Dermis blood vessel endothelial cell (primary cell): ENCODE results near the gene BEGAIN. TPM values are rescaled to one million over a fixed set of nuclear protein-coding genes. Genes with fewer than 3 reads are reported as not detected.
A peak's percentile ranks its signal among the peaks of the same experiment; 100 is the strongest.

Experiments
- DNase-seq: peaks from one replicate; pipeline ENCODE4 v3.0.0; 2010
- total RNA-seq: library from RNA; depleted of rRNA; stranded (reverse); fragments of >200 nt; gene quantifications from 2 replicates; pipeline ENCODE4 v1.2.3, GENCODE V29; 2014

BEGAIN gene
- total RNA-seq, 1 donor from 2014 or later = 0.17 TPM

DNA sequence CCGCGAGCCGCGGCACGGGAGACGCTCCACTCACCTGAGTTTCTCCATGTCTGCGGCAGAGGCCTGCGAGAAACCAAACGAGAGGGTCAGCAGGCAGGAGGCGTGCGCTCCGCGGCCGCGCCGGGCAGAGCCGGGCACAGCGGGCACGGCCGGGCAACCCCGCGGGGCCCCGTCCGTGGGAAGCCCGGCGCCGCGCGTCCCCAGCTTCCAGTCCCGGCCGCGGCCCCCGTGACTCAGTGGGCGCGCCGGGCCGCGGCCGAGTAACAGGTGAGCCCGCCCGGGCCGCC is 19.4 kb downstream of the BEGAIN start:
- no peak for DNase-seq

DNA sequence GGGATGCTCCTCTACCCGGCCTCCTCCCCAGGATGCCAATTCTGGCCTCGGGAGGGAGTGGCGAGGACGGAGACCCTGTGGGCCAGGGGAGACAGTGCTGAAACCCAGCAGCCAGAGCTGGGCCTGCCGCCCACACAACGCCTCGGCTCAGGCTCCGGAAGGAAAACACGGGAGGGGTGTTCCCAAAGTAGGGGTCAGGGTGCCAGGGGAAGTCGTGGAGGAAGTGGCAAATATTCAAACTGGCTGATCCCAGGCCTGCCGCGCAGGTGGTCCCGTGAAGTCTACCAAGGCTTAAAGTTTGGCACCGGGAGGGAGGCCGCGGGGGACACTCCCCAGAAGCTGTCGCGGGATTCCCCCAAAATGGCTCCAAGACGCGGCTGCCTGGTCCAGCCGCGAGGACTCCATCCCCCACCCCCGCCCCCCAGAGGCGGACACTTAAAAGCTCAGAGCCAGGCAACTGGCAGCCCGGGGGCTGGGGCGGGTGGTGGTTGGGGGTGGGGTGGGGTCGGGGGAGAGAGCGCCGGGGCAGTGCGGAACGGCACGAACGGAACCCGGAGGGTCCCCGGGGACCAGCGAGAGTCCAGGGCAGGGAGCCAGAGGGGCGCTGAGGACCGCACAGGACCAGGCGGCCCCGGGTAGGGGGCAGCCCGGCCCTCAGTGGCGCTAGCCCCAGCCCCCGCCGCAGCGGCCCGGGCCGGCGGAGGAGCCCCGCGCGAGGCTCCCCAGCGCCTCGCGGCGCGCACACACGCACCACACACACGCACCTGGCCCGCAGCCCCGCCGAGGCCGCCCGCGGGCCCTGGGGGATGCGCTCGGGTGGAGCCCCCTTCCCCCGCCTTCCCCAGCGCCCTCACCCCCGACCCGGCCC is 20.0 kb downstream of the BEGAIN start:
- DNase-seq = no peak

DNA sequence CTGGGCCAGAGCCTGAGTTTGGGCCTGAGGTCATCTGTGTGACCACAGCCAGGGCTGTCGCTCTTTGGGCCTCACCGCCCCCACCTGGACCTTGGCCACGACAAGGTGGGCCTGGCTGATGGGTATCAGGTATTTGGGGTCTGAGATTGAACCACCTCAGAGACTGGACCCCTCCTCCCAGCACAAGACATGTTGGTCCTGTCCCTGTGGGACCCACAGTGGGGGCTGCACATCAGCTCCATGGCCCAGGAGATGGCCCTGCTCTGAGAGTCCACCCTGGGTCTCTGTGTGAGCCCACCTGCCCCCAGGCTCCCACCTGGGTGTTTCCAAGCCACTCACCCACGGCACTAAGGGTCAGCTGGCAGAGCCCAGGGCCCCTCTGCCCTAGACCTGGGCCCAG is 20.6 kb downstream of the BEGAIN start:
- DNase-seq = no peak

DNA sequence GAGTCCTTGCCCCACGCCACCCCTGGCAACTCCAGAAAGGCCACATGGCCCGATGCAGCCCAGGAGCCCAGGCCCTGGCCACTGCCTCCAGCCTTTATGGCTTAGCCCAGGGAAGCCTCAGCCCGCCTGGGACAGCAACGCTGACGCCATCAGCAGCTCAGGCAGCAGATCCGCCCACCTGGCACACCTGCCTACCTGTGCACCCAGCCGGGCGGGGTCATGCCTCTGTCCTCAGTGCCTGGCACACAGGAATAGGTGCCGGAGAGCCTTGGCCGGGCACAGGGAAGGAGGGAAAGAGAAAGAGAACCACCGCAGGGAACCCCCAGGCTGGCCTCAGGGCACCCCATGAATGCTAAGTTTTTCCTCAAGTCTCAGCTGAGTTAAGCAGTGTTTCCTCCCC is 21.1 kb downstream of the BEGAIN start:
- DNase-seq = no peak

DNA sequence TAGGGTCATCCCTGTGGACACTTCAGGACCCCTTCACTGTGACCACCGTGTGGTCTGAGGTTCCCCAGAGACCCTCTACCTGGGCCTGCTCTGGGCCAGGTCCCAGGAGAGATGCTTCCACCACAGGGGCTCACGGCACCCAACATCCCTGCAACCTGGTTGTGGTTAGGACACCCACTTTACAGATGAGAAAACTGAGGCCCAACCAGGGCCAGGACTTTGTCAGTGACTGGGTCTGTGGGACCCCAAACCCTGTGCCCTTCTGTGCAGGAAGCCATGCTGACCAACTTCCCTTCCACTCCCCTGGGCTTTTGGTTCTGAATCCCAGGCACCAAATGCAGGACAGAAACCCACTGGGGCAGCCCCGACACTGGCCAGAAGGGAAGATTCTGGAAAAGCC is 21.6 kb downstream of the BEGAIN start:
- DNase-seq = no peak

DNA sequence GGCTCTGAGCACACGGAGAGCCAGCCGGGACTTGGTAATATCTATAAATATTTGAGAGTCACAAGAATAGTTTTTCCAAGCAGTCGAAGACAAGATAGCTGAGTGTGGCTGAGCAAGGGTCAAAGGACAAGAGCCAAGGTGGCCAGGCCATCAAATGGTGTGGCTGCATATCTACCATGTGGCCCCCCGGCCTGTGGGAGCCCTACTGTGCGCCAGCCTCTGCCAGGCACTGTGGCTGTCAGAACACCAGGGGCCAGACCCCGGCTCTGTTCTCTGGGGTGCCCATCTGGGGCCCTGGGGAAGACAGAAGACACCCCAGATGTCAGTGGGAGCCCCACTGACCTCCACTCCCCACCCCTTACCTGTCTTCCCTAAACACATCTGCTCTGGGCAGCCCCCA is 22.7 kb downstream of the BEGAIN start:
- no peak for DNase-seq

DNA sequence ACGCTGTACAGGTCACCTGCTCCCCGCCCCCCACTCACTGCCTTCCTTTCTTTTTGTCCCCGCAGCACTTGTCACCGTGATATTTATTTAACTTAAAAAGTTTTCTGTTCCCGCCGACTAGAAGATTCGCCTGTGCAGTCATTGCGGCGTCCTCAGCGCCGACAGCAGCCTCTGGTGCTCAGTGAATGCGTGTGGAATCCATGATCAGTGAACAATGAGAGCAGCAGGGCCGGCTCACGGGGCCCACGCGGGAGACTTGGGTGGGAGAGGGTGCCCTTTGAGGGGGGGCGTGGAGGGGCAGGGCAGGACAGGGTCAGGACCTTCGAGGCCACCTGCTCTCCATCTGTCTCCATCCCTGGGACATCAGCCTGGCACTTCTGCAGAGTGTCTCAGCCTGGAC is 24.5 kb downstream of the BEGAIN start:
- no peak for DNase-seq

DNA sequence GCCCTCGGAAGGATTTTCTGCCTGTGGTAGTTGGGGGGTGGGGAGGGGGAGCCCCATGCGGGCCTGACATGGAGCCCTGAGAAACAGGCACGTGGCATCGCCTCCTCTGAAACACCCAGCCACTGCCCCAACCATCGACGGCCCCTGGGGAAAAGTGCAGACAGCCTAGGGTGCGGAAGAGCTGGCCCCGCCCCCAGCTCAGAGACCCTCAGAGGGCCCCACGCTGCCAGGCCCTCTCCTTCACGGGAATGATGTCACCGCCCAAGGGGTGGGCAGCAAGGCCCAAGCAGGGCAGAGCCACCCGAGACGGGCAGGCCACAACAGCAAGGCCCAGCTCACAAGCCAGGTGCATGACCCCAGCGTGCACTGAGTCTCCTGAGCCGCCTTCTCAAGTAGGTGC is 26.2 kb downstream of the BEGAIN start:
- no peak for DNase-seq

DNA sequence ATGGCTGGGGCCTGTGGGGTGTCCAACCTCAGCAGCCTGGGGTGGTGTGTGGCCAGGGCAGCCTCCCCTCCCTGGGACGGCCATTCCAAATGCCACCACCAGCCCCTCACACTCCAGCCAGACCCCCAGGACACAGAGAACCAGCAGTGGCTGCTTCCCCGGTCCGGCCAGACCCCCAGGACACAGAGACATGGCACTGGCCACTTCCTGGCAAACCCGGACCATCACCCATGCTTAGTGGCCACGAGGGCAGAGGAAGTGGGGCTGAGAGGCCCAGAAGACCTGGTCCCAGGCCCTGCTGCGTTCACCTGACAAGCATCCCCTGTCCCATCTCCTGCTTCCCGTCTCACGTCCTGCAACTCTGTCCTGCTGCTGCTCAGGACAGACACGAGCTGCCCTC is 26.7 kb downstream of the BEGAIN start:
- DNase-seq = no peak

DNA sequence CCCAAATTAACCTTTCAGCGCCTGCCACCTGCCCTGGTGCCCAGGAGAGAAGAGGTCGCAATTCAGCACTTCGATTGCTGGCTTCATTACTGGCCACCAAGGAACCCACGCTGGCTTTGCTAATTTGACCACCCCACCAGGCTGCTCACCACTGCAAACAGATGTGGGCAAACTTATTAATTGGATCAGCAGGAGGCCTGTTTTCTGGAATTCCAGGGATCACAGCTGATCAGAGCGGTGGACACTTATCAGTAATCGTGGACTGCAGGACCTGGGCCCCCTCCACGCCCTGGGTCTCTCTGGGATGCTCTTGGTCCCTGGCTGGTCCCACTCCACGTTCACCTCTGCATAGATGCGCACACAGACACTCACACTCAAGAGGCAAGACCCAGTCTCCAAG is 27.8 kb downstream of the BEGAIN start:
- DNase-seq = no peak

DNA sequence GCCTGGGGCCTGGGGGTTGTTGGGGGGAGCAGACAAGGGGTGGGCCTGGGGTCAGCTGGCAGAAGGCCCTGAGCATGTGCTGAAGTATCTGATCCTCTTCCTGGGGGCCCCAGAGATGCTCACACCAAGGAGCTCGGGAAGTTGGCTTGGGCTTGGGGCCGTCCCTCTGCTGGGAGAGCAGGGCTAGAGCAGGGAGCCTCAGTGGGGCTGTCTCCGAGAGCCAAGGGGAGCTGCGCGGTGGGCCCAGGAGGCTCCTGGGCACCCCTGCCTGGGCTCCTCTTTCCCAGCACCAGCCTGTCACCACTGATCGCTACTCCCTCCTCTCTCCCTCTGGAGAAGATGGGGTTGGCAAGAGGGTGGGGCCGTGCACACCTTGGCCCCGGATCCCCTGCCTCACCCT is 28.3 kb downstream of the BEGAIN start:
- no peak for DNase-seq

DNA sequence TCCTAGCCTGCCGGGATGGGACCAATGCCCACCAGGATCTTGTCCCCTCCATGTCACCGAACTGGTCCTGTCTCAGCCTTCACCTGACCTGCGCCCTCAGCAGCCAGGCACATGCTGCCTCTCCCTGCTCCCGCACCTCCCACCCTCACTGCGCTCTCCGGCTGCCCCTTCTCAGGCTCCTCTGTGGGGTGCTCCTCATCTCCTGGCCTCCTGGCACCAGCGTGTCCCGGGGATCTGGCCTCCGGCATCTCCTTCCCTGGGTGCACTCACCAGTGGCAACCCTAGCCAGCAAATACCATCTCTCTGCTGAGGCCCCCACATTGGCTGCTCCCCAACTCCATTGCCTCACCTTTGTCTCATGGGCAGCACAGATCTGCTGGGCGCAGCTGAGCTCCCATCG is 29.0 kb downstream of the BEGAIN start:
- no peak for DNase-seq

DNA sequence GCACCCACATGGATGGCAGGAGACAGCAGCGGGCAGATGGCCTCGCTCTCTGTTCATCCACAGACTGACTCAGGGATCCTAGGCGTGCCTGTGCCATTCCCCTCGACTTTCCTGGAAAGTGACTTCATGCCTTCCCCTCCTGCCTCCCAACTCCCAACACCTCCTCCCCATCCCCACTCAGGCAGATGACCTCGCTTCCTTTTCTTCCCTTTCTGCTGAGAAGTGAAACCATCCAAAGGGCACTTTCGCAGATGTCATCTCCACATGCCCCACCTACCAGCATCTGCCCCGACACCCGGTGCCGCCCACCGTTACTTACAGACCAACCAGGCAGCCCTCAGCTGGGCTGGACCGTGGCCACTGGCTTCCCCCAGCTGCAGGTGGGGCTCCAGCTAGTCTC is 29.6 kb downstream of the BEGAIN start:
- peak; percentile 26 for DNase-seq

DNA sequence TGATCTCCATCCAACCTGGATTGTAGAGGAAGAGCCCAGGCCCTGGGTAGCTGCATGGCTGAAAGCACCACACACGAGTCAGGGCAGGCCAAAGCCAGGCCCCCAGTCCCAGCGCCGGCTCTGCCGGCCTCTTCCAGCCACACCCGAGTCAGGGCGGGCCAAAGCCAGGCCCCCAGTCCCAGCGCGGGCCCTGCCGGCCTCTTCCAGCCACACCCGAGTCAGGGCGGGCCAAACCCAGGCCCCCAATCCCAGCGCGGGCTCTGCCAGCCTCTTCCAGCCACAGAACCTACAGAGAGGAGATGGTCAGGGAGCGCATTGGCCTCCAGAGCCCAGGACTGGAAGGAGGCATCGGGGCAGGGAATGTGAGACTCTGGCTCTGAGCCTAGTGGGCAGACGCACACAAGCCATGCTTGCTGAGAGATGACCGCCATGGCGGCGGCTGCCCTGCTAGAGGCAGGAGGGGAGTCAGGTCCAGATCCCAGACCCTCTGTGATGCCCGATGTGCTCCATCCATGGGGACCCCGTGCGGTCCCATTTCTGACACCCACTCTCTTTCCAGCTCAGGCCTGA is 30.2 kb downstream of the BEGAIN start:
- no peak for DNase-seq

DNA sequence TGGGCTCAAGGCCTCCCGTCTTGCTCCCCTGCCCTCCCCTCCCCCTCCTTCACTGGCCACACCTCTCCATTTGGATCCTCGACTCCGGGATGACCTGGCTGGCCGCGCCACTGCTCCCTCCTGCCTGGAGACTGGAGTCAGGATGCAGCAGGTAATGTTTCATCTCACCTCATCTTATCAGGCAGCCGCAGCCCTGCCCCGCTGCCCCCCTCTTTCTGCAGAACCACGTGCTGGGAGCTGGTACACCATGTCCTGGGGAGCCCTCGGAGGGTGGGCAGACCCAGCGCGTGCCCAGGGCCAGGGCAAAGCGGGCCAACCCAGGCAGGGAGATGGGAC is 31.1 kb downstream of the BEGAIN start:
- DNase-seq = no peak

DNA sequence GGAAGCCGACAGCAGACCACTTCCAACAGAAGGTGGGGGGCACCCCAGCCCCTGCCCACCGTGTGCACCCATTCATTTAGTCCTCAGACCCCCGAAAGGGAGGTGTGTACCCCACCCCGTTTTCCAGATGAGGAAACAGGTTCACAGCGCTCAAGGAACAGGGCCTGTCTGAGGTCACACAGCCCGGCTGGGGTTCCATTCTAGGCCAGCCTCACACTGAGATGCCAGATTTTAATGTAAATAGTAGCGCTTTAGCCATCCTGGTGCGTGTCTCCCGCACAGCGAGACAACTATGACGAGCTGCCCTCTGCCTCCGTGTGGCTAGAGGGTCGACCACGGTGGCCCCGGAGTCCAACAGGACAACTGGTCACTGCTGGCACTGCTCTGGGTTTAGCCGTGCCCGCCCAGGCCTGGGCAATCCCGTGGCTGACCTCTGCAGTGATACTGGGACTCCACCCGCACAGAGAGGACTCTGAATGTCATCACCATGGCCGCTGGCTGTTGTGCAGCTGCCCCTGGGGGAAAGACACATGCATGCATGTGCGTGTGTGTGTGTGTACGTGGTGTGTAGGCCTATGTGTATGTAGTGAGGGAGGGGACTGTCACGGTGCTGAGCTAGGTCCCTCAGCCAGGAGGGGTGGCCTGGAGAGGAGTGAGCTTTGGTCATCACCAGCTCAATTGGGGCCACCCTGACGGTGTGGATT is 31.6 kb downstream of the BEGAIN start:
- DNase-seq = no peak

DNA sequence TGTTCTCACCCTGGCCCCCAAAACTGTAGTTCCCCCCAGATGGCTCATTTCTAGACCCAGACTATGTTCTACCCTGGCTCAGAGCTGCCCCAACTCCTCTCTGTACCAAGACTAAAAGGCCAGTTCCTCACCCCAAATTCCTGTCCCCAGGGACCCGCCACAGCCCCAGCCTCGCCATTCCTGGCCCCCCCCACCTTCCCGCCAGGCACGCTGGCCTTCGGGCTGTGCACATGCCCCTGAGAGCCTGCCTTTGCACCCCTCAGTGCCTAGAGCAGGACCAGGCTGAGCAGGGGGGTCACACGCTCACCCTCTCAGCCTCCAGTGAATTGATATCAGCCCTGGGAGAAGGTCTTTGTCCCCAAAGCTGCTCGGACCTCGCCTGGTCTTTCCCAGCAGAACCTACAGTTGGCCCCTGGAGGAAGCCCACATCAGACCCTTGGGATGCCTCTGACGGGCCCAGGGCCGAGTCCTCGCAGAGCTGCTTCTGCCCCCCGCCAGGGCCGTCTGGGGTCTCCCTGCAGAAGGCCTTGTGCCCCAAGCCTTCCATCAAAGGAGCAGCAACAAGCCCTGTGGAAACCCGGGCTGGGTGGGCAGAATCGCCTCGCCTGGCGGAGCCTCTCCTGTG is 32.4 kb downstream of the BEGAIN start:
- no peak for DNase-seq

DNA sequence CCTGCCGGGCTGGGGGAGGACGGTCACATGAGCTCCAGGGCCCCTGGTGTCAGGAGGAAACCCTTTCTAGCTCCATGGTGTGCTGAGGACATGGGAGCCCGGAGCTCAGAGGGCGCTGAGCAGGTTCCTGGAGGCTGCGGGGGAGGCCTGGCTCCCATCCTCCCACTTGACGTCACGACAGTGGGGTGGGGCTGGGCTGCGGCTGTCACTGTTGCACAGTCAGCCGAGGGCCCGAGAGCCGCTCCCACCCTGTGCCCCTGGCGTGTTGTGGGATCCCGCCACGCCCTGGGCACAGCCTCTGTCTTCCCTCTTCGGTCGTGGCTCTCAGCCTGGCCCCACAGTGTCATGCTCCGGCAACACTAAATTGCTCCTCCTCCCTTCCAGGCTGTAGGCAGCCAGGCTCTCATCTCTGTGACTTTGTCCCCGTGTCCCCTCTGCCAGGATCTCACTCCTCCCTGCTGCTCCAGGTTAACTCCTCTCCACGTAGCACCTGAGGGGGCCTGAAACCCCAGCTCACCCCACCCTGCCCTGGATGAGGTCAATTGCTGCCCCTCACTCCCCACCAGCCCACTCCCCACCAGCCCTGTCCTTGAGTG is 33.0 kb downstream of the BEGAIN start:
- no peak for DNase-seq

DNA sequence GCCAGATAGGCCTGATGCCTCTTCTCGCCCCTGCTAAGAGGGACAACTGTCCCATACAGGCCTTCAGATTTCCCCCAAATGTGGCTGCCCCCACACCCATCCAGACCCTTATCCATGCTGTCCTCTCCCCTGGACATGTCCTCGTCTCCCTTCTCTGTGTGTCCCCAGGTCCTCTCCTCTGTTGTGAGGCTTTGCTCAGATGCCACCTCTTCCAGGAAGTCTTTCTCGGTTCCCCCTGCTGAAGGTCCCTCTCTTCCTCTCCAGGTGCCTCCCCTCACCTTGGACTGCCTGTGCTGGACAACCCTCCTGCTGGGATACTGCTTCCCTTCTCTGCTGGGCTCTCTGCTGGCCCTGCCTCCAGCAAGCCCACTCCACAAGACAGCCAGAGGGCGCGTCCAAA is 33.7 kb downstream of the BEGAIN start:
- DNase-seq = no peak

DNA sequence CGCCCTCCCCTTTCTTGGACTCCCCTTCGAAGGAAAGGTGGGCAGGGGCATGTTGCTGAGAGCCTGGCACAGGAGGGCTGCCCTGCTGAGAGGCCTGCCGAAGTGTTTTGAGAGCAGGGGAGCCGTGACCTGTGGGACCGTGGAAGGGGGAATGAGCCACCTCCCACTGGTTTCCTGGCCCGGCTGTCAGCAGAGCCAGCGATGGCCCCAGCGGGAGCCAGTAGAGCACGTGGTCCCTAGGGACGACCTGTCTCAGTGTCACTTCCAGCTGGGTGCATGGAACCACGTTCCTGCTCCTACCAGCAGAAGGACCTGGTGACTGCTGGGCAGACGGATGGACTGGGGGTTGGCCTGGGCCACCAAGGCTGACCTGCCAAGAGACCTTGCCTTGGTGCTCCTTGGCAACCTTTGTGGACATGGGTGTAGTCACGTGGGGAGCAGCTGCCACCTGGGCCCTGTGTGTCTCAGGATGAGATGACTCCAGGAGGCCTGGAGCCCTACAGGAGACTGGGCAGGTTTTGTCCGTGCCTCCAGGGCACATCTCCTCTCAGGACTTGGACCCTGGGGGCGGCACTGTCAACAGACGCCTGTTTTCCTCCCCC is 34.6 kb downstream of the BEGAIN start:
- no peak for DNase-seq

DNA sequence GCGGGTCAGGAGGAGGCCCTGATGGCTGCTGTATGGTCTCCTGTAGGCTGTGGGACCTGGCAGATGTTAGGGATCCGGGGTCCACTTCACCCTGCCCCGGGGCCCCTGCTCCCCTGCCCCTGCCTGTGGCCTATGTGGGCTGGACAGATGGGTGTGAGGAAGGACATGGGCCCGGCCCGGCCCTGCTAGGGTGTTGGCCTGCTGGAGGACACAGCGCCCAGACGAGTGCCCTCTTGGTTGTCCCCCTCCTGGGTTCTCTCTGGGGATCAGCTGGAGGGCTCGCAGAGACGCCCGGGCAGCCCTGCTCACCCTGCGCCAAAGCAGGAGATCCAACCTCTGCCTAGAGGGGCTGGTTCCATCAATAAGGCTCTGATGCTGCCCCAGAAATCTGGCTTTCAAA is 36.2 kb downstream of the BEGAIN start:
- no peak for DNase-seq

DNA sequence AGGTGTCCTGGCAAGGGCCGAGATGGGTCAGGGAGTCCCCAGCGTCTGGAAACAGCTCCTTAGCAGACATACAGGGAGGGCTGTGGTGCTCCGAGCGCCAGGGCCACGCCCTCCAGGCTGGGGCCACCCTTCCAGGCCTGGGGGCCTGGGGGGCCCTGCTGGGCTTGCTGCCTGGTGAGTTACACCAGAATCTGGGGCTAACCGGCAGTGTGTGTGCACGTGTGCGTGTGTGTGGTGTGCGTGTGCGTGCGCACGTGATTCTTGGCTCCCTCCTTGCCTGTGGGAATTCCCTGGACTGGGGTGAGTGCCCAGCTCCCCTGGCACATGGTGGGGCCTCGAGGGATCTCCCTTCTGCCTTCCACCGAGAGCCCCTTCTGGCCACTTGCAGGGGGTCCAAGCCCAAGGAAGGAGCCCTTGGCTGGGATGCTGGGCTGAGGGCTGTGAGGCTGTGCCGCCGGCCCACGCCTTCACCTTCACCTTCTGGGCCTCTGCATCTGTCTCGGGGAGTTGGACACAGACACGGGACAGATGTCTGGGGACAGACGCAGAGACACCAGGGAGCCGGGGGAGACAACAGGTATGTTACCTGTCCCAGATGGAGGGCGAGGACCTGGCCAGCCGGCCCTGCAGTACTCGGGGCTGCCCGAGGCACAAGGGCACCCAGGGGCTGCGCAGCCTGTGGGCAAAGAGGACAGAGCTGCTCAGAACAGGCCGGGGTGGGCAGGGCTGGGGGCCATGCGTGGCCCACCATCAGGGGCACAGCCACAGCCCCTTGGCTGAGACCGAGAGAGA is 37.2 kb downstream of the BEGAIN start:
- no peak for DNase-seq
